GM18868 (cell line): Measurements from ENCODE around the gene FMO2.
"Not testable (repeated sequence)": the region's sequence is repeated elsewhere in the genome, so short reads cannot be mapped to it uniquely, and the experiment has no call there.

Experiments used
- ATAC-seq: cut with Tn5 transposase; IDR thresholded peaks from one replicate; pipeline ENCODE4 v1.9.1; 2021; ENCODE audit warnings: mild to moderate bottlenecking, moderate library complexity; ENCODE audit not compliant: unreplicated experiment

The FMO2 gene

GRCh38 chr1:171219346-171220080 lies 34.4 kb downstream of the FMO2 start:
- ATAC-seq: no peak

- no peak for ATAC-seq
Observed at GRCh38 chr1:171220081-171220420, 35.0 kb downstream of the FMO2 start.

- ATAC-seq: no peak
Observed at GRCh38 chr1:171220581-171221054, 35.5 kb downstream of the FMO2 start.

GRCh38 chr1:171221665-171222591 lies 36.8 kb downstream of the FMO2 start:
- no peak for ATAC-seq

- no peak for ATAC-seq
Observed at GRCh38 chr1:171222936-171223335, 37.8 kb downstream of the FMO2 start.

- not testable (repeated sequence) for ATAC-seq
Observed at GRCh38 chr1:171224257-171224656, 39.2 kb downstream of the FMO2 start.

- peak; percentile 97 for ATAC-seq
Observed at GRCh38 chr1:171226747-171227370, 41.8 kb downstream of the FMO2 start.

GRCh38 chr1:171231326-171231725 lies 46.2 kb downstream of the FMO2 start:
- ATAC-seq: no peak

- no peak for ATAC-seq
Observed at GRCh38 chr1:171233183-171233582, 48.1 kb downstream of the FMO2 start.

- ATAC-seq: not testable (repeated sequence)
Observed at GRCh38 chr1:171236231-171236630, 51.1 kb downstream of the FMO2 start.

- ATAC-seq: no peak
Observed at GRCh38 chr1:171243878-171244277, 58.8 kb downstream of the FMO2 start.

- ATAC-seq: peak; percentile 92
Observed at GRCh38 chr1:171245458-171246064, 60.5 kb downstream of the FMO2 start.

- ATAC-seq: no peak
Observed at GRCh38 chr1:171247501-171247900, 62.4 kb downstream of the FMO2 start.

GRCh38 chr1:171248302-171248701 lies 63.2 kb downstream of the FMO2 start, which contains the start of gene FMO1:
TSS of gene FMO1 (plus strand) at chr1:171248494. CDS start at chr1:171258088, 9,594 bp downstream.
- ATAC-seq: no peak

- no peak for ATAC-seq
Observed at GRCh38 chr1:171248841-171249240, 63.7 kb downstream of the FMO2 start.

GRCh38 chr1:171250263-171250662 lies 65.2 kb downstream of the FMO2 start:
- no peak for ATAC-seq

GRCh38 chr1:171251042-171251951 lies 66.2 kb downstream of the FMO2 start:
- ATAC-seq: peak; percentile 61

GRCh38 chr1:171251952-171252300 lies 66.8 kb downstream of the FMO2 start:
- ATAC-seq: no peak

GRCh38 chr1:171252482-171252881 lies 67.4 kb downstream of the FMO2 start:
- peak; percentile 90 for ATAC-seq

- no peak for ATAC-seq
Observed at GRCh38 chr1:171254859-171255258, 69.8 kb downstream of the FMO2 start.
